Hepatocyte (in vitro differentiated cells): ENCODE data around the gene FAM149B1.

Source experiments
- CTCF ChIP-seq: fragments of 200-600 bp; sonication (generic); IDR thresholded peaks from 2 replicates; pipeline ENCODE4 v1.5.1; 2016; ENCODE audit warnings: antibody characterized with exemption, mild to moderate bottlenecking; ENCODE audit not compliant: poor library complexity
- EZH2phosphoT487 ChIP-seq: fragments of 200-600 bp; sonication (generic); IDR thresholded peaks from one replicate; pipeline ENCODE4 v1.6.1; 2018; ENCODE audit warnings: antibody characterized with exemption, mild to moderate bottlenecking, low read depth, moderate library complexity; ENCODE audit not compliant: unreplicated experiment, severe bottlenecking

GRCh38 chr10:73244866-73245477, 77.1 kb downstream of the FAM149B1 start:
- TF ChIP-seq CTCF (no peak), EZH2phosphoT487 (no peak)
